Esophagus (tissue), 2 donors: ENCODE data around the gene OR6C2. TPM values are rescaled to one million over a fixed set of nuclear protein-coding genes. Genes with fewer than 3 reads are reported as not detected.
"Not testable (repeated sequence)": the region's sequence is repeated elsewhere in the genome, so short reads cannot be mapped to it uniquely, and the experiment has no call there.

Experiments
- H3K27ac ChIP-seq, 2 donors: one replicate each; pipeline ENCODE4 v1.5.1; 2013; ENCODE audit warnings: low read depth in 2 of 2, mild to moderate bottlenecking in 2 of 2, inconsistent platforms in 1 of 2, low read length in 1 of 2, moderate library complexity in 1 of 2
- H3K27me3 ChIP-seq, 2 donors: one replicate each; pipeline ENCODE4 v1.6.1; 2013; ENCODE audit warnings: low read length in 2 of 2, control low read depth in 1 of 2, mild to moderate bottlenecking in 1 of 2; ENCODE audit not compliant: insufficient read depth in 2 of 2, control insufficient read depth in 1 of 2
- H3K36me3 ChIP-seq, 2 donors: one replicate each; pipeline ENCODE4 v1.6.1; 2013; ENCODE audit warnings: low read length in 1 of 2; ENCODE audit not compliant: control insufficient read depth in 2 of 2, insufficient read depth in 2 of 2
- H3K4me1 ChIP-seq, 2 donors: one replicate each; pipeline ENCODE4 v1.6.1; 2013; ENCODE audit warnings: low read length in 1 of 2; ENCODE audit not compliant: control insufficient read depth in 2 of 2, insufficient read depth in 2 of 2
- H3K4me3 ChIP-seq, 2 donors: one replicate each; pipeline ENCODE4 v1.5.1; 2013; ENCODE audit warnings: low read length in 2 of 2, mild to moderate bottlenecking in 2 of 2, low read depth in 1 of 2, moderate library complexity in 1 of 2
- H3K9me3 ChIP-seq, 2 donors: one replicate each; pipeline ENCODE4 v1.6.1; 2013; ENCODE audit warnings: mild to moderate bottlenecking in 2 of 2, low read depth in 1 of 2, low read length in 1 of 2, moderate library complexity in 1 of 2; ENCODE audit not compliant: control insufficient read depth in 2 of 2, insufficient read depth in 1 of 2
- WGBS, 2 donors: extraction: QIAGEN DNeasy Blood & Tissue Kit; methylation state at CpG; one replicate each; pipeline ENCODE4 v1.1.7; 2013; 5-methylcytosine and 5-hydroxymethylcytosine counted together
- polyA plus RNA-seq, 2 donors: library from polyadenylated mRNA; stranded (reverse); fragments of 200-250 nt; gene quantifications; one replicate each; pipeline ENCODE4 v1.2.3, GENCODE V29; 2013
- donor health status: healthy with polysubstance abuse.
- donor health status: Bipolar disorder and iron deficiency.

OR6C2 gene
- under 1 TPM in 1 of 2 donors, not detected in 1; 0.02 TPM for polyA plus RNA-seq

DNA sequence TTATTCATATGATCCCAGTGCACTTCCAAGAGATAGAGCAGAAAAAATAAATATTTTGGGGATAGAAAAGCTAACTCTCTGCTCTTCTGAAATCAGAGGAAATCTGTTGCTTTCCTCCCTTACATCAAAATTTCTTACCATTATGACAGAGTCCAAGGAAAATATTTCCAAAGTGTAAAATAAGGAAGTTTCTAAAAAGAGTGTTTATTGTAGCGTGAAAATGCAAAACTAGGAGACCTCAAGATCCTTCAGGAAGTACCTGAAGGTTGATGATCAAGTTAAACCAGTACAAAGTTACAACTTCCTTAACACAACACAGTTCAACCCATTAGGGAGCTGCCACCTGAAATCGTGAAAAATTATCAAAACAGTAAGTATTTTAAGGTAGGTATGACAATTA, at the start of gene OR6C2:
OR6C2 (plus strand) TSS at position 301 of the 400 bp plus-strand sequence. CDS start 8,138 bp downstream, outside the sequence.
- H3K4me1 ChIP-seq: no peaks in the 10 kb centered on the region
- WGBS, 2 donors: 36 to 47% methylated on average over 2 of the region's 2 CpGs
- H3K27me3 ChIP-seq: no peaks in the 10 kb centered on the region
- H3K4me3 ChIP-seq: no peak within 1 kb of the TSS
- no peaks in the 10 kb centered on the region for H3K9me3 ChIP-seq
- no peak within 1 kb of the TSS for H3K27ac ChIP-seq
- H3K36me3 ChIP-seq: no peaks in the 10 kb centered on the region

DNA sequence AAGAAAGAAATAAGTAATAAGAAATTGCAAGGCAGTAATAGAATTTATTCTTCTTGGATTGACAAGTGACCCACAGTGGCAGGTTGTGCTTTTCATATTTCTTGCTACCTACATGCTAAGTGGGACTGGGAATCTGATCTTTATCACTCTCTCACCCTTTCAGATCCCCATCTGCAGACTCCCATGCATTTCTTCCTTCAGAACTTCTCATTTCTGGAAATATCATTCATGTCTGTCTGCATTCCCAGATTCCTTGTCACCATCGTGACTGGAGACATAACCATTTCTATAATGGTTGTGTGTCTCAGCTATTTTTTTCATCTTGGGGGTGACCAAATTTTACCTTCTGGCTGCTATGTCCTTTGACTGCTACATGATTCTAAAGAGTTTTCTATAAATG, 47.5 kb upstream of the OR6C2 start:
- H3K4me1 ChIP-seq: no peaks in the 10 kb centered on the region
- H3K27ac ChIP-seq: no peak overlapping the region
- H3K9me3 ChIP-seq: no peaks in the 10 kb centered on the region
- 82 to 94% methylated on average over 1 of the region's 1 CpG for WGBS, 2 donors
- no peak overlapping the region for H3K4me3 ChIP-seq
- no peaks in the 10 kb centered on the region for H3K27me3 ChIP-seq
- H3K36me3 ChIP-seq: no peaks in the 10 kb centered on the region

DNA sequence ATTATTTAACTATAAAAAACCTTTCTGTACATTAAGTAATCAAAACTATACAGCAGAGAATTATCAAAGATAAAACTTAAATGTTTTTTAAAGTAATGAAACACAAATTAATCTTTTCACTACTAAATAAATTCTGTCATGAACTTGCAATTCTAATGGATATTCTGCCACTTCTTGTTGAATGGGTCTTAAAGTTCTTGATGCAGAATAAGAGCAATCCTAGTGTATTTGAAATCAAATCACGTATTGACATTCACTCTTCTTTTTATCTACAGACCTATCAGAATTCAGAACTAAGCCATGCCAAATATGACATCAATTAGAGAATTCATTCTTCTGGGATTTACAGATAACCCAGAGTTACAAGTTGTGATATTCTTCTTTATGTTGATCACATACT, 43.6 kb upstream of the OR6C2 start, which contains the start of gene OR6C65:
OR6C65 (plus strand) TSS at position 301 of the 400 bp plus-strand sequence; CDS start at position 301, 0 bp downstream.
- H3K27me3 ChIP-seq: no peaks in the 10 kb centered on the region
- no peak within 1 kb of the TSS for H3K27ac ChIP-seq
- H3K4me3 ChIP-seq: no peak within 1 kb of the TSS
- H3K36me3 ChIP-seq: no peaks in the 10 kb centered on the region
- WGBS, 2 donors: 84 to 90% methylated on average over 1 of the region's 1 CpG
- no peaks in the 10 kb centered on the region for H3K4me1 ChIP-seq
- H3K9me3 ChIP-seq: no peaks in the 10 kb centered on the region

DNA sequence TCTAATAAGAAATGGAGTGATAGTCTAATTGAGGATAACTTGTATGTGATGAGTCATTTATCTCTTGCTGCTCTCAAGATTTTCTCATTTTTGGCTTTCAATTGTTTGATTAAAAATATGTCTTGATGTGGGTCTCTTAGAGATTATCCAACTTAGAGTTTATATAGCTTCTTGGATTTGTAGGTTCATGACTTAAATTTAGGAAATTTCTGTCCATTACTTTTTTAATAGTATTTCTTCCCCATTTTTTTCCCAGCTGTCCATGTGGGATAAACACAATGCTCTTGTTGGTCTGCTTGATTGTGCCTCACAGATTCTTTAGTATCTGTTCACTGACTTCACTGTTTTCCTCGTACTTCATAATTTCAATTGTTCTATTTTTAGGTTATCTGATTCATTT, 36.0 kb upstream of the OR6C2 start:
- Histone ChIP-seq H3K27me3 (no peaks in the 10 kb centered on the region), H3K4me3 (no peak overlapping the region), H3K36me3 (no peaks in the 10 kb centered on the region), H3K4me1 (no peaks in the 10 kb centered on the region), H3K9me3 (no peaks in the 10 kb centered on the region), H3K27ac (no peak overlapping the region)
- WGBS, 2 donors: 52 to 78% methylated on average over 1 of the region's 1 CpG

DNA sequence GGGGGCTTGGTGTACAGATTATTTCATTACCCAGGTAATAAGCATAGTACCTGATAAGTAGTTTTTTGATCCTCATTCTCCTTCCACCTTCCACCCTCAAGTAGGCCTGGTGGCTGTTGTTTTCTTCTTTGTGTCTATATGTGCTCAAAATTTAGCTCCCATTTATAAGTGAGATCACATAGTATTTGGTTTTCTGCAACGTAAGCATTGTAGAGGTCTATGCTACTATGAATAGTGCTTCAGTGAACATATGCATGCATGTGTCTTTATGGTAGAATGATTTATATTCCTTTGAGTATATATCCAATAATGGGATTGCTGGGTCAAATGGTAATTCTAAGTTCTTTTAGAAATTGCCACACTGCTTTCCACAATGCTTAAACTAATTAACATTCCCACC, 34.7 kb upstream of the OR6C2 start:
- H3K9me3 ChIP-seq, H3K4me3 ChIP-seq, H3K36me3 ChIP-seq, H3K4me1 ChIP-seq, H3K27me3 ChIP-seq, H3K27ac ChIP-seq: not testable (repeated sequence)
- WGBS, 2 donors: 89 to 95% methylated on average over 1 of the region's 1 CpG

DNA sequence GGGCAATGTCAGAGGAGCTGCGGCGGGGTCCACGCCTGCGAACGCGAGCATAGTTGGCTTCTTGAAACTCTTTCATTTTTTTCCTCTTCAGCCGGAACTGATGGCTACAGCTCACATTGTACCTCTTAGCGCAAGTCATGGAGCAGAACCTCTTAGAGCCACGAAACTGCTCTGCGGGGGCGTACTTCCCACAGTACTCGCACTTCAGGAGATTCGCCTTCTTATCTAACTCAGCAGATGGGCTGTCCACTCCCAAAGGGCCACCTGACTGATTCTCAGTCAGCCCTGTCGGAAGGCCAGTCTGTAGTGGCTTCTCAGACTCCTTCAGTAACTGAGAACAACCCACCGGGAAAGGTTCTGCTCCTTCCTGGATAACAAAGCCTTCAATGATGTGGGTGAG, 31.7 kb upstream of the OR6C2 start:
- not testable (repeated sequence) for H3K27me3 ChIP-seq, H3K4me1 ChIP-seq, H3K9me3 ChIP-seq, H3K27ac ChIP-seq, H3K4me3 ChIP-seq, H3K36me3 ChIP-seq
- 94 to 95% methylated on average over 15 of the region's 15 CpGs for WGBS, 2 donors

DNA sequence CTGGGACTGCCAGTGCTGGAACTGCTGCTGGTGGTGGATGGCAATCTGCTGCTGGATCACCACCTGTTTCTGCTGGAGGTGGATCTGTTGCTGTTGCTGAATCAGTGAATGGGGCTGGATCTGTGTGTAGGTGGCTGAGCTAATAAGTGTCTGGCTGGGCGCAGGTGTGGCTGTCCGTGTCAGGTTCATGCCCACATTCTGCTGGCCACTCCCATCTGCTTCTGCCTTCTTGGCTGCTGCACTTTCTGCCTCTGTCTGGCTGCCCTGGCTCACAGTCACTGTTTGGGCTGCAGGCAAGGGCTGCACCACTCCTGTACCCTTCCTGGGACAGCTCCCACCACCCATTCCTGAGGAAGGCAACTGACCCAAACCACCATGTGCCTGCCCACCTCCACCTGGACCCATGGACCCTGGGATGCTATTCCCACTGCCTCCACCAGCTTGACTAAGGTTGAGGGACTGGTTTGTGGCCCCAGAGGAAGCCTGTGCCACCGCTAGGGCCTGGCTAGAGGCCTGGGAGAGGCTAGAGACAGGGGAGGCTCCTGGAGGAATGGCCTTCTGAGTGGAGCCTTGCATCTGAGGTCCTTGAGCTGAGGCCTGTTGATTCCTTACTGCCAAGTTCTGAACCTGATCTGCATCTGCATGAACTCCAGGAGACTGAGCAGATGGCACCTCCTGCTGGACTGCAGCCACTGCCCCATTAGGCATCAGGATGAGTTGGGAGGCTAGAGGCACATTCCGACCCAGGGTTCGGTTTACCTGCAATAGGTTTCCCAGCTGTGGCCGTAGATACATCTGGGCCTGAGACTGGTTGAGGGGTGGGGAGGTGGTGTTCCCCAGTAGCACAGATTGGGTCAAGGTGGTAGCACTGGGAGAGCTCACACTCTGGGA, 30.1 kb upstream of the OR6C2 start:
- H3K27me3 ChIP-seq, H3K4me3 ChIP-seq, H3K27ac ChIP-seq, H3K36me3 ChIP-seq, H3K9me3 ChIP-seq, H3K4me1 ChIP-seq: not testable (repeated sequence)
- 73 to 76% methylated on average over 5 of the region's 6 CpGs for WGBS, 2 donors

DNA sequence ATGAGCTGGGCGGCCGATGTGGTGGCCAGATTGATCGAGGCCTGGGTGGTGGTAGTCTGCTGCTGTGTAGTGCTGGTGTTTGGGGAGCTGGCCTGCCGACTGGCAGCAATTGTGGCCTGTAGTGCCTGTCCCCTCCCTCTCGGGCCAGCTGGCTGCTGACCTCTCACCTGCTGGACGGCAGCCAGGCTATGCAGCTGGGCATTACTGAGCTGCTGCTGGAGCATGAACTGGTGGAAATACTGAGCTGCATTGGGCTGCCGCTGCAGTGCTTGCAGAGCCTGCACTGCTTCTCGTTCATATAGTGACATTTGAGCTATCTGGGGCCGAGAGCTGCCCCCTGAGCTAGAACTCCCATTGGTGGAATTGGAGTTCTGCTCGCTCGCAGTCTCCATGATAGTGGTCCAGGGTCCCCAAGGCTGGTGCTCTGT, 29.5 kb upstream of the OR6C2 start:
- 41 to 46% methylated on average over 10 to 11 of the region's 11 CpGs for WGBS, 2 donors
- not testable (repeated sequence) for H3K27ac ChIP-seq, H3K4me3 ChIP-seq, H3K27me3 ChIP-seq, H3K9me3 ChIP-seq, H3K36me3 ChIP-seq, H3K4me1 ChIP-seq

DNA sequence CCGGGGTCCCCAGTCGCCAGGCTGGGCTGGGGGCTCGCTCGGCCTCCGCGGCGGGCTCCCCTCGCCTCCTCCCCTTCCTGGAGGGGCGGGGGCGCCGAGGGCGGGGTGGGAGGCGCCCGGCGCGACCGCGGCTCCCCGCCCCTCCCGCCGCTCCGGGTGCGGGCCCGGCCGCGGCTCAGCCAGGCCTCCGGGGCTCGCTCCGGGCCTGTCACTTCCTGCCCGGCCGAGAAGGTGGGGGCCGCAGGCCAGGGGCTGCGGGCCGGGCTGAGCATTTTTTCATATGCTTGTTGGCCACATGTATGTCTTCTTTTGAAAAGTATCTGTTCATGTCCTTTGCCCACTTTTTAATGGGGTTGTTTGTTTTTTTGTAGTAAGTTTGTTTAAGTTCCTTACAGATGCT, 29.0 kb upstream of the OR6C2 start:
- not testable (repeated sequence) for H3K36me3 ChIP-seq, H3K9me3 ChIP-seq, H3K27ac ChIP-seq, H3K4me3 ChIP-seq, H3K4me1 ChIP-seq, H3K27me3 ChIP-seq
- 0 to 3% methylated on average over 3 to 10 of the region's 34 CpGs for WGBS, 2 donors

DNA sequence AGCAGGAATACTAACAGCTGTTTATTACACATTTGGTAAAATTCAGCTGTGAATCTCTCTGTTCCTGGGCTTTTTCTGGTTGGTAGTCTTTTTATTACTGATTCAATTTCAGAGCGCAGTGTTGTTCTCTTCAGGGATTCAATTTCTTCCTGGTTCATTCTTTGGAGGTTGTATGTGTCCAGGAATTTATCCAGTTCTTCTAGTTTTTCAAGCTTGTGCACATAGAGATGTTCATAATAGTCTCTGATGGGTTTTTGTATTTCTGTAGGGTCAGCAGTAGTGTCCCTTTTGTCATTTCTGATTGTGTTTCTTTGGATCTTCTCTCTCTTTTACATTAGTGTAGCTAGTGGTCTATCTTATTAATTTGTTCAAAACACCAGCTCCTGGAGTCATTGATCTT, 26.9 kb upstream of the OR6C2 start:
- Histone ChIP-seq H3K27ac (no peak overlapping the region), H3K27me3 (no peaks in the 10 kb centered on the region), H3K36me3 (no peaks in the 10 kb centered on the region), H3K9me3 (peaks cover 0 to 3% of the 10 kb centered on the region in 2 donors), H3K4me3 (no peak overlapping the region), H3K4me1 (no peaks in the 10 kb centered on the region)
- 35 to 81% methylated on average over 1 of the region's 1 CpG for WGBS, 2 donors
